Bronchial epithelial cell (primary cell): ENCODE measurements around the gene KCNAB1. TPM values are rescaled to one million over a fixed set of nuclear protein-coding genes. Genes with fewer than 3 reads are reported as not detected.
A peak's percentile ranks its signal among the peaks of the same experiment; 100 is the strongest.

Experiments
- DNase-seq: peaks from one replicate; pipeline ENCODE4 v3.0.0-alpha.2; 2010; ENCODE audit warnings: low read depth
- FAIRE-seq: peaks from 2 replicates; lab custom pipeline; 2011; peaks lifted over from hg19 to GRCh38; lab: Jason Lieb, UNC
- H3K27me3 ChIP-seq: 2 replicates; pipeline ENCODE4 v1.5.1; 2011; ENCODE audit warnings: low read length; ENCODE audit not compliant: control insufficient read depth, insufficient read depth
- H3K36me3 ChIP-seq: 2 replicates; pipeline ENCODE4 v1.5.1; 2011; ENCODE audit warnings: low read length; ENCODE audit not compliant: control insufficient read depth, insufficient read depth
- H3K4me3 ChIP-seq: 2 replicates; pipeline ENCODE4 v1.5.1; 2011; ENCODE audit warnings: mild to moderate bottlenecking, low read depth, low read length, control low read depth
- CTCF ChIP-seq: IDR thresholded peaks from 2 replicates; pipeline ENCODE4 v1.5.1; 2011; ENCODE audit warnings: mild to moderate bottlenecking, moderate library complexity, low read length, control low read depth, inconsistent platforms; ENCODE audit not compliant: insufficient read depth, severe bottlenecking
- total RNA-seq: library from RNA; depleted of rRNA; stranded (reverse); fragments of >200 nt; gene quantifications from 2 replicates; pipeline ENCODE4 v1.2.1, GENCODE V29; 2014

The KCNAB1 gene
- total RNA-seq, 1 donor from 2014 or later: 0.26 TPM

- TF ChIP-seq CTCF: no peak
- FAIRE-seq (peak; percentile 13), DNase-seq (peak; percentile 37)
- Histone ChIP-seq H3K36me3 (no peaks in the 10 kb centered on the region), H3K27me3 (no peaks in the 10 kb centered on the region), H3K4me3 (no peak overlapping the region)
These were observed 81.3 kb downstream of the KCNAB1 start for GRCh38 chr3:156201411-156202405.

- no peak for DNase-seq
- no peaks in the 10 kb centered on the region for H3K36me3 ChIP-seq
- no peak for FAIRE-seq
- no peak for TF ChIP-seq CTCF
- H3K4me3 ChIP-seq: no peak overlapping the region
- no peaks in the 10 kb centered on the region for H3K27me3 ChIP-seq
These were observed 85.8 kb downstream of the KCNAB1 start for GRCh38 chr3:156206157-156206556.

- H3K27me3 ChIP-seq: no peaks in the 10 kb centered on the region
- H3K36me3 ChIP-seq: no peaks in the 10 kb centered on the region
- no peak for FAIRE-seq
- TF ChIP-seq CTCF: no peak
- DNase-seq: peak; percentile 12
- no peak overlapping the region for H3K4me3 ChIP-seq
These were observed 87.7 kb downstream of the KCNAB1 start for GRCh38 chr3:156207802-156208685.

- no peaks in the 10 kb centered on the region for H3K36me3 ChIP-seq
- H3K27me3 ChIP-seq: no peaks in the 10 kb centered on the region
- FAIRE-seq (no peak), DNase-seq (no peak)
- no peak overlapping the region for H3K4me3 ChIP-seq
- TF ChIP-seq CTCF: no peak
These were observed 89.4 kb downstream of the KCNAB1 start for GRCh38 chr3:156209631-156210335.

- DNase-seq: peak; percentile 97
- H3K36me3 ChIP-seq: no peaks in the 10 kb centered on the region
- TF ChIP-seq CTCF: no peak
- no peak for FAIRE-seq
- no peak overlapping the region for H3K4me3 ChIP-seq
- H3K27me3 ChIP-seq: no peaks in the 10 kb centered on the region
These were observed 91.2 kb downstream of the KCNAB1 start for GRCh38 chr3:156211583-156211982.
